Measurements from ENCODE around the gene GTPBP6. TPM values are rescaled to one million over a fixed set of nuclear protein-coding genes. Genes with fewer than 3 reads are reported as not detected.
A peak's percentile ranks its signal among the peaks of the same experiment; 100 is the strongest.

Gene GTPBP6
- total and polyA plus RNA-seq, 10 donors, result 25.4 to 69.4 (median 43.8) TPM

- no peaks in the 10 kb centered on the region for H3K27me3 ChIP-seq (replicated peaks in 1 of 7)
- TF ChIP-seq, protein P1, sequence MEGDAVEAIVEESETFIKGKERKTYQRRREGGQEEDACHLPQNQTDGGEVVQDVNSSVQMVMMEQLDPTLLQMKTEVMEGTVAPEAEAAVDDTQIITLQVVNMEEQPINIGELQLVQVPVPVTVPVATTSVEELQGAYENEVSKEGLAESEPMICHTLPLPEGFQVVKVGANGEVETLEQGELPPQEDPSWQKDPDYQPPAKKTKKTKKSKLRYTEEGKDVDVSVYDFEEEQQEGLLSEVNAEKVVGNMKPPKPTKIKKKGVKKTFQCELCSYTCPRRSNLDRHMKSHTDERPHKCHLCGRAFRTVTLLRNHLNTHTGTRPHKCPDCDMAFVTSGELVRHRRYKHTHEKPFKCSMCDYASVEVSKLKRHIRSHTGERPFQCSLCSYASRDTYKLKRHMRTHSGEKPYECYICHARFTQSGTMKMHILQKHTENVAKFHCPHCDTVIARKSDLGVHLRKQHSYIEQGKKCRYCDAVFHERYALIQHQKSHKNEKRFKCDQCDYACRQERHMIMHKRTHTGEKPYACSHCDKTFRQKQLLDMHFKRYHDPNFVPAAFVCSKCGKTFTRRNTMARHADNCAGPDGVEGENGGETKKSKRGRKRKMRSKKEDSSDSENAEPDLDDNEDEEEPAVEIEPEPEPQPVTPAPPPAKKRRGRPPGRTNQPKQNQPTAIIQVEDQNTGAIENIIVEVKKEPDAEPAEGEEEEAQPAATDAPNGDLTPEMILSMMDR (IDR thresholded peaks at IDR 0.05 in 8 of 11, conservative IDR thresholded peaks at IDR 0.05 in 3 of 11), result no peak
- no peak for TF ChIP-seq POLR2AphosphoS5 (IDR thresholded peaks at IDR 0.05)
- no peak for TF ChIP-seq POLR2A (IDR thresholded peaks at IDR 0.05)
- H3K36me3 ChIP-seq, result peaks cover 5 to 89% (median 76%) of the 10 kb centered on the region in 6 donors
- H3K4me3 ChIP-seq, result no peak overlapping the region
- peaks cover 0 to 9% (median 0%) of the 10 kb centered on the region in 8 donors for H3K9me3 ChIP-seq
- DNase-seq, result peak; percentile 66
- intact Hi-C loops (cut with DNase I; ENCODE audit: low total_unique reads), result no loop called here
- H3K27ac ChIP-seq, result no peak overlapping the region
- 97 to 98% (median 98%) methylated on average over 47 of the region's 47 CpGs for WGBS, 5 donors
- H3K4me1 ChIP-seq, result no peaks in the 10 kb centered on the region
Observed at GRCh38 chrX:292900-293897, 25.4 kb downstream of the GTPBP6 start.

- H3K36me3 ChIP-seq, result peaks cover 5 to 93% (median 80%) of the 10 kb centered on the region in 6 donors
- TF ChIP-seq POLR2A (IDR thresholded peaks at IDR 0.05) (no peak), POLR2AphosphoS5 (IDR thresholded peaks at IDR 0.05) (peak in 1 of 3 donors; percentile 6)
- TF ChIP-seq, protein P1 (IDR thresholded peaks at IDR 0.05 in 8 of 11, conservative IDR thresholded peaks at IDR 0.05 in 3 of 11), result no peak
- peak; percentile 65 for DNase-seq
- no peaks in the 10 kb centered on the region for H3K27me3 ChIP-seq (replicated peaks in 1 of 7)
- no peak overlapping the region for H3K4me3 ChIP-seq
- H3K9me3 ChIP-seq, result peaks cover 0 to 9% (median 0%) of the 10 kb centered on the region in 8 donors
- no peak overlapping the region for H3K27ac ChIP-seq
- 96 to 99% (median 98%) methylated on average over 24 to 29 of the region's 29 CpGs for WGBS, 5 donors
- intact Hi-C loops (cut with DNase I; ENCODE audit: low total_unique reads), result no loop called here
- H3K4me1 ChIP-seq, result no peaks in the 10 kb centered on the region
Observed at GRCh38 chrX:291411-291901, 27.1 kb downstream of the GTPBP6 start.

DNA sequence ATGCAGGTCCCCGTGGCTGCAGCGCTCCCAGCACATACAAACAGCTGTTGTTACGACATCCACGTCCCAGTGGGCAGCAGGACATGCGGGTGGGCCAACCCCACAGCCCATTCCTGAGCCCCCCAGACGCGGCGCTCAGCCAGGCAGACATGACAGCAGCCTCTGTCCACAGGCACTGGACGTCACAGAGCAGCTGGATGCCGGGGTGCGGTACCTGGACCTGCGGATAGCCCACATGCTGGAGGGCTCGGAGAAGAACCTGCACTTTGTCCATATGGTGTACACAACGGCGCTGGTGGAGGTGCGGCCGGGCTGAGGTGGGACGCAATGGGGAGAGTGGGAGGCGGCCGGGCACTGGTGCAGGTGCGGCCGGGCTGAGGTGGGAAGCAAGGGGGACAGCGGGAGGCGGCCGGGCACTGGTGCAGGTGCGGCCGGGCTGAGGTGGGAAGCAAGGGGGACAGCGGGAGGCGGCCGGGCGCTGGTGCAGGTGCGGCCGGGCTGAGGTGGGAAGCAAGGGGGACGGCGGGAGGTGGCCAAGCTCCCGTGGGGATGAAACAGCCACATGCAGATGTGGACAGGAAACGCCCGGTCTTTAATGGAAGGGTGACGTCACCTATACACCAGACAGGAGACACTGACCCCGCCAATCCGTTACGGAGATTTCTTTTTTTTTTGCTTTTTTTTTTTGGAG lies 28.0 kb downstream of the GTPBP6 start:
- no peak overlapping the region for H3K4me3 ChIP-seq
- H3K27ac ChIP-seq, result no peak overlapping the region
- WGBS, 5 donors, result 90 to 97% (median 95%) methylated on average over 38 to 42 of the region's 42 CpGs
- intact Hi-C loops (cut with DNase I; ENCODE audit: low total_unique reads), result no loop called here
- H3K9me3 ChIP-seq, result peaks cover 0 to 9% (median 0%) of the 10 kb centered on the region in 8 donors
- H3K27me3 ChIP-seq (replicated peaks in 1 of 7), result no peaks in the 10 kb centered on the region
- peak; percentile 70 for DNase-seq
- H3K4me1 ChIP-seq, result no peaks in the 10 kb centered on the region
- no peak for TF ChIP-seq POLR2A (IDR thresholded peaks at IDR 0.05)
- TF ChIP-seq POLR2AphosphoS5 (IDR thresholded peaks at IDR 0.05), result no peak
- TF ChIP-seq, protein P1 (IDR thresholded peaks at IDR 0.05 in 8 of 11, conservative IDR thresholded peaks at IDR 0.05 in 3 of 11), result no peak
- H3K36me3 ChIP-seq, result peaks cover 5 to 93% (median 75%) of the 10 kb centered on the region in 6 donors

All from spleen (tissue), 11 donors.